HG03097 (cell line): Measurements from ENCODE around the gene RUVBL2.
"Not testable (repeated sequence)": the region's sequence is repeated elsewhere in the genome, so short reads cannot be mapped to it uniquely, and the experiment has no call there.

Source experiments
- ATAC-seq: cut with Tn5 transposase; IDR thresholded peaks from one replicate; pipeline ENCODE4 v1.9.1; 2021; ENCODE audit not compliant: unreplicated experiment, low FRiP score

The RUVBL2 gene

DNA sequence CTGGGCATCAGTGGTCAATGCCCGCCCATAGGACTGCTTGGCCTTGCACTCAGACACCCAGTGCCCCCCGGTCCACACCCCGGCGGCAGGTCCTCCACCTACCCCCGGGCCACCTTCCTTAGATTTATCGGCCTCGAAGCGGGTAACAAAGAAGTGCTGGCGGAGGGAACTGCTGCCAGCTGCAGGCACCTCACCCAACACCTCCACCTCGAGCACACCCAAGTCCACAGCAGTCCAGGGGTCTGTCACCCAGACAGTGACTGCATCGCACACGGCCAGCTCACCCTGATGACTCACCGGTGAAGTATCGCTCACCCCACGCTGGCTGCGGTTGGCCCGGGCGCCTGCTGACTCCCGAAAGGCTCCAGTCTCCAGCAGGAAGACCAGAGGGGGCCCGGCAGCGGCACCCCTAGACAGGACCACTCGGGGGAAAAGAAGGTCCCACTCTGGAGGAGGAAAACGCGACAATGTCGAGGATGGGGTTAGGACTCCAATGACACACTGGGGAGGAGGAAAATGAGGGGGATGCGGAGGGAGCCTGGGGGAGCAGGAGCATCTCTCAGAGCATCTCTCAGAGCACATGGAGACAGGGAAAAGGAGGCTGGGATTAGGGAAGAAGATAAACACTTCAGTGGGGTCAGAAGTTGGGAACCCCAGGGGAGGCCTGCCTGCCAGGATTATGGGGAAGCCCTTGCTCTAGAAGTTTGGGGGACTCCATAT is 45.0 kb downstream of the RUVBL2 start:
- ATAC-seq = not testable (repeated sequence)

DNA sequence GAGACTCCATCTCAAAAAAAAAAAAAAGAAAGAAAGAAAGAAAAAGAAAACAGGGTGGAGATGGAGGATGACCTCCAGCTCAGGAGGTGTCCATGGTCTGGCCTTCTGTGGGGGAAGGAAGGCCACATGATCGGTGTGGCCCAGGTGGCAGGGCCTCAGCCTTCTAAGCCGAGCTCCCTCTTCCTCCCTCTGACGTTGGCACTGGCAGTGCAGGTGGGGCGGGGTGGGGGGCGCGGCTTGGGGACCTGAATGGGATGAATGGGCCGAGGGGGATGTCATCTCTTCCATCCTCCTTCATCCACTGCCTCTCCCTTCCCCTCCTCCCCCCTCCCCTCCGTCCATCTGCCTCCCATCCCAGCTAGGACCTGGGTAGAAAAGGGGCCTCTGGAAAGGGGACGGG is 46.0 kb downstream of the RUVBL2 start:
- ATAC-seq = not testable (repeated sequence)

DNA sequence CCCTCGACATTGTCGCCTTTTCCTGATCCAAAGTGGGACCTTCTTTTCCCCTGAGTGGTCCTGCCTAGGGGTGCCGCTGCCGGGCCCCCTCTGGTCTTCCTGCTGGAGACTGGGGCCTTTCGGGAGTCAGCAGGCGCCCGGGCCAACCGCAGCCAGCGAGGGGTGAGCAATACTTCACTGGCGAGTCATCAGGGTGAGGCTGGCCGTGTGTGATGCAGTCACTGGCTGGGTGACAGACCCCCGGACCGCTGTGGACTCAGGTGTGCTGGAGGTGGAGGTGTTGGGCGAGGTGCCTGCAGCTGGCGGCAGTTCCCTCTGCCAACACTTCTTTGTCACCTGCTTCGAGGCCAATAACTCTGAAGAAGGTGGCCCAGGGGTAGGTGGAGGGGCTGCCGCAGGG is 48.5 kb downstream of the RUVBL2 start:
- no peak for ATAC-seq

DNA sequence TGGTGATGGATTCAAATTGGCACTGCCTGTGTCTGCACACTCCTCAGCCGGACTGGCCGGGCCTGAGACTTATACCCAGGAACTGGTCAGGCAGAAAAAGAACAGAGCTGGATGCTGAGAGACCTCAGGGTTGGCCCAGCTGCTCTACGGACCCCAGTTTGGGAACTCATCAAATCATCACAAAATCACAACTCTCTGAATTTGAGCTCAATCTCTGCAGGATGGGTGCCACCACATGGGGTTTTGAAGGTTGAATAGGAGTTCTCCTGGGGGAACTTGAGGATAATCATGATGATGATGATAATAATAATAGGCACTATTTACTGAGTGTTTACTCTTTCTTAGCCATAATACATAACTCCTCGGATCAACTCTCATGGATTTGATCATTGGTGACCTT is 49.0 kb downstream of the RUVBL2 start:
- not testable (repeated sequence) for ATAC-seq

DNA sequence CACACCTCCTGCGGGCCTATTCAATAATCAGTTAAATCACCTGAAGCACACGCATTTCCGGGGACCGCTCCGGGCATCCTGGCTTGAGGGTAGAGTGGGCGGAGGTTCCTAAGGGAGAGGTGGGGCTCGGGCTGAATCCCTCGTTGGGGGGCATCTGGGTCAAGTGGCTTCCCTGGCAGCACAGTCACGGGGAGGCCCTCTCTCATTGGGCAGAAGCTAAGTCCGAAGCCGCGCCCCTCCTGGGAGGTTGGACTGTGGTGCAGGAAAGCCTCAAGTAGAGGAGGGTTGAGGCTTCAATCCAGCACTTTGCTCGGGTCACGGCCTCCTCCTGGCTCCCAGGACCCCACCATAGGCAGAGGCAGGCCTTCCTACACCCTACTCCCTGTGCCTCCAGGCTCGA is 49.9 kb downstream of the RUVBL2 start, which contains the start of gene CGB5:
CGB5 (plus strand) TSS at position 301 of the 400 bp plus-strand sequence. CDS start 362 bp downstream, outside the sequence.
- ATAC-seq = not testable (repeated sequence)

DNA sequence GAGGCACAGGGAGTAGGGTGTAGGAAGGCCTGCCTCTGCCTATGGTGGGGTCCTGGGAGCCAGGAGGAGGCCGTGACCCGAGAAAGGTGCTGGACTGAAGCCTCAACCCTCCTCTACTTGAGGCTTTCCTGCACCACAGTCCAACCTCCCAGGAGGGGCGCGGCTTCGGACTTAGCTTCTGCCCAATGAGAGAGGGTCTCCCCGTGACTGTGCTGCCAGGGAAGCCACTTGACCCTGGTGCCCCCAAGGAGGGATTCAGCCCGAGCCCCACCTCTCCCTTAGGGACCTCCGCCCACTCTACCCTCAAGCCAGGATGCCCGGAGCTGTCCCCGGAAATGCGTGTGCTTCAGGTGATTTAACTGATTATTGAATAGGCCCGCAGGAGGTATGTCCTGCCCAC is 55.3 kb downstream of the RUVBL2 start, which contains the start of gene CGB8:
CGB8 (minus strand) TSS at position 101 of the 400 bp plus-strand sequence. CDS start 372 bp downstream, outside the sequence.
- ATAC-seq = not testable (repeated sequence)

DNA sequence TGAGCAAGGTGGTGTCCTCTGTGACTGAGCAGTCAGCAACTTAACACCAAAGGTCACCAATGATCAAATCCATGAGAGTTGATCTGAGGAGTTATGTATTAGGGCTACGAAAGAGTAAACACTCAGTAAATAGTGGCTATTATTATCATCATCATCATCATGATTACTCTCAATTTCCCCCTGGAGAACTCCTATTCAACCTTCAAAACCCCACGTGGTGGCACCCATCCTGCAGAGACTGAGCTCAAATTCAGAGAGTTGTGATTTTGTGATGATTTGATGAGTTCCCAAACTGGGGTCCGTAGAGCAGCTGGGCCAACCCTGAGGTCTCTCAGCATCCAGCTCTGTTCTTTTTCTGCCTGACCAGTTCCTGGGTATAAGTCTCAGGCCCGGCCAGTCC is 56.1 kb downstream of the RUVBL2 start:
- ATAC-seq = not testable (repeated sequence)

DNA sequence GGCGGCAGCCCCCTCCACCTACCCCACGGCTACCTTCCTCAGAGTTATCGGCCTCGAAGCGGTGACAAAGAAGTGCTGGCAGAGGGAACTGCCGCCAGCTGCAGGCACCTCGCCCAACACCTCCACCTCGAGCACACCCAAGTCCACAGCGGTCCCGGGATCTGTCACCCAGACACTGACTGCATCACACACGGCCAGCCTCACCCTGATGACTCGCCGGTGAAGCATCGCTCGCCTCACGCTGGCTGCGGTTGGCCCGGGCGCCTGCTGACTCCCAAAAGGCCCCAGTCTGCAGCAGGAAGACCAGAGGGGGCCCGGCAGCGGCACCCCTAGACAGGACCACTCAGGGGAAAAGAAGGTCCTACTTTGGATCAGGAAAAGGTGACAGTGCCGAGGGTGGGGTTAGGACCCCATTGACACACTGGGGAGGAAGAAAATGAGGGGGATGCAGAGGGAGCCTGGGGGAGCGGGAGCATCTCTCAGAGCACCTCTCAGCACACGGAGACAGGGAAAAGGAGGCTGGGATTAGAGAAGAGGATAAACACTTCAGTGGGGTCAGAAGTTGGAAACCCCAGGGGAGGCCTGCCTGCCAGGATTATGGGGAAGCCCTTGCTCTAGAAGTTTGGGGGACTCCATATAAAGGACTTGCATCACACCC is 56.8 kb downstream of the RUVBL2 start:
- not testable (repeated sequence) for ATAC-seq

DNA sequence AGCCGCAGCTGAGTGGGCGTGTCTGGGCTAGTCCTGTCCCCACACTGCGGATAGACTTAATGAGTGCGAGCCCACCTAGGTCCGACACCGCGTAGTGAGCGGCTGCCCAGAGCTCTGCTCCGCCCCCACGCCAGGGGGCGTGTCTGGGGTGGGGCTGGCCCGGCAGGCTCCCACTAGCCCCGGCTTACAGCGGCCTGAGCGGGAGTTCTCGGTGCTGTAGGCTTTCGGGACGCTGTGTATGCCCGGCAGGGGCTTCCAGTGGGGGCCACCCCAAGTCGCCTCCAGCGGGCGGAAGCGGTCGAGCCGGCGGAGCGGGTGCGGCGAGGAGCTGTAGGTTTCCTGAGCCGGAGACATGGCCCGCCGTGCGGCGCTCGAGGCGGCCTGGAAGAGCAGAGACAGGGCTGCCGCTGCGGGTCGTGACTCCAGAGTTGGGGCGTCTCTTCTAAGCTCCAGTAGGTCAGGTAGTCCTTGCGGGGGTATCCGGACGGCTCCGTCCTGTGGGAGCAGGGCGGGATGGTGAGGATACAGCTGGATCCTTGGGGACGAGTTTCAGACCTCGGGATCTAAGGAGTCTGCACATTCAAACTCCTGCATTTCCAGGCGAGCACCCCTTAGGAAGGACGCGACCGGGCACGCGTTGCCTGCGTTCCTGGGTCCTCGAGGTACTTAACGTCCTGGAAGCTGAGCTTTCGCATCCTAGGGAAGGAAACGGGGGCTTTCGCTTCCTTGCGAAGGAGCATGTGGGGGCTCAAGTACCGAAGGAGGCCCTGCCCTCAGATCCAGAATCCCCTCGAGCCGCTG is 62.6 kb downstream of the RUVBL2 start:
- no peak for ATAC-seq

DNA sequence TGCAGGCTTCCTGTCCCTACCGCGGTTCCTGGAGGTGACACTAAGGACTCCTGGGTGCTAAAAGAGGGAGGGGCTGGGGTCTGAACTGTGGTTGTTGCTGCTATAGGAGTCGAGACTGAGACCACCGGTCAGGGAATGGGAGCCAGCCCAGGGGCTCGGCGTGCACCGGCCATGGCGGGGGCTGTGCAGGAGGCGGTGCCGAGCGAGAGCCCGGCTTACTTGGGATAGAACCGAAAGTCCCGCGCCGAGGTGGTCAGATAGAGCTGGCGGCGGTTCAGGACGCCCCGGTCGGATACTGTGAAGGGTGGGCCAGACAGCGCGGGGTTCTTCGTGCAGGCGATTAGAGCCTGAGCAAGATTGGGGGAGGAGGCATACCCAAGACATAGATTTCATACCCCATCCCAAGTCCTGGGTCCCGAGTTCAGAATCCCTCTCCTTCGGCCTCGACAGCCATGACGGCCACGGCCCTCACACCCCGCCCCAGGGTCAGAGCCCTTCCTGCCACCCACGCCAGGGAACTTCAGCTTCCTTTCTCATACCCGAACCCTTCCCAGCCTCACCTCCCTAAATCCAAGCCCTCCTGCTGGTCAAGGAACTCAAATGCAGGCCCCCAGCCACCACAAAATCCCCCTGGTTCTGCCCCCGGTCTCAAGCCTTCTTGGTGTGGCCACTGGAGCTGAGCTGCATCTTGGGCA is 63.4 kb downstream of the RUVBL2 start:
- ATAC-seq = not testable (repeated sequence)

DNA sequence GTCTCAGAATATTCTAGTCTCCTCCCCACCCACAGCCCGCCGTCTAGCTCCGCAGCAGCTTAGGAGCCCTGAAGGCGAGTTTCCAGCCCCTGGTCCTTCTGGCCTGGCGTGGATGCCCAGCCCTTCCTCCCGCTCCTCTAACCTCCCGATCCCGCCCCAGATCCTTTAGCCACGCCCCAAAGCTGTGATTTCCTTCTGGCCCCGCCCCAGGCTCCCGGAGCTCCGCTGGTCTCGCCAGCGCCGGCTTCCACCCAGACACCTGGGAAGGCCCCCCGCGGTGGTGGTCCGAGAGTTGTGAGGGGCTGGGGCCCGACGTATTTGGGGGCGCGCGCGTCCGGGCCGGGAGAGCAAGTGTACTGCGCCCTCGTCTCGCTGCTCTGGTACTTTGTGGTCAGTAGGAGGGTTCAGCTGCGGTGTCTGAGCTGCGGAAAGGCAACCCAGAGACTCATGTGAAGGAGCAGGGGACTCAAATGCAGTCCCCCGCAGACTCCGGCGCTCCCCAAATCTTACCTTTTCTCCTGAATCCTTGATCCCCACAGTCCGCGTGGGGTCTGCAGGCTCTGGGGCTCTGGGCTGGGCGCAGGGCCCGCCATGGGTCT is 64.0 kb downstream of the RUVBL2 start, which contains the start of gene CGB7:
CGB7 (minus strand) TSS at position 114 of the 599 bp plus-strand sequence. CDS start 2,374 bp downstream, outside the sequence.
- ATAC-seq = no peak

DNA sequence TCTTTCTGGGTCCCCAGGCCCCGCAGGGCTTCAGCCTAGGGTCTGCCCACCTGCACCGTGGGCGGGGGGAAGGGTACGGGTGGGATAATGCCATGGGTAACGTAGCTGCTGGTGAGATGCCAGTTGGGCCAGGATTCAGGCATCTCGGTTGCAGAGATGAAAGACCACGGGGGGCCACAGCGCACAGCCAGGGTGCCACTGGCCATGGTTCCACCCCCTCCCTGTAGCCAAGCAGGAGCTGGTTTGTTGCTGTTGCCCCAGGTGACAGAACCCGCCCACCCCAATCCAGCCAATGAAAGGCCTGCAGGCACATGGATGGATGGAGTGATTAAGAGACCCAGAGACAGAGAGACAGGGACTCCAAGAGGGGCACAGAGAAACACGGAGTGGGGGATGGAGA is 64.9 kb downstream of the RUVBL2 start:
- ATAC-seq = no peak

DNA sequence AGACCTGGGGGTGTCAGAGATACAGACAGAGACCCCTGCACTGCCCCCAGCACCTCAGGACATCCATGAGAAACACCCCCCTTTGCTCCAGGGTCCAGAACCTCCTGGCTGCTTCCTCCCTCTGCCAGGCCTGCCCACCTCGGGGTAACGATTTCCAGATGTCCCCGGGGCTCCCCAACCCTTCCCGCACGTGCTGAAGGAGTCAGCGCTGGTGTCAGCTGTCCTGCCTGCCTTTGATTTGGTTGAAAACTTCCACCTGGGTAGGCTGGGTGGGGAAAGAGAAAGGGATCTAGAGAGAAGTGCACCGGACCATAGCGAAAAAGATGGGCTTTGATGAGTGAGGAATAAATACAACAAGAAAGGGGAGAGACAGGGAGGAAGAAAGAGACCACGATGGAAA is 65.4 kb downstream of the RUVBL2 start:
- no peak for ATAC-seq

DNA sequence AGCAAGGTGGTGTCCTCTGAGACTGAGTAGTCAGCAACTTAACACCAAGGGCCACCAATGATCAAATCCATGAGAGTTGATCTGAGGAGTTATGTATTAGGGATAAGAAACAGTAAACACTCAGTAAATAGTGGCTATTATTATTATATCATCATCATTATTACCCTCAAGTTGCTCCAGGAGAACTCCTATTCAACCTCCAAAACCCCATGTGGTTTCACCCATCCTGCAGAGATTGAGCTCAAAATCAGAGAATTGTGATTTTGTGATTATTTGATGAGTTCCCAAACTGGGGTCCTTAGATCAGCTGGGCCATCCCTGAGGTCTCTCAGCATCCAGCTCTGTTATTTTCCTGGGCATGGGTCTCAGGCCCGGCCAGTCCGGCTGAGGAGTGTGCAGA is 67.3 kb downstream of the RUVBL2 start:
- ATAC-seq = no peak

DNA sequence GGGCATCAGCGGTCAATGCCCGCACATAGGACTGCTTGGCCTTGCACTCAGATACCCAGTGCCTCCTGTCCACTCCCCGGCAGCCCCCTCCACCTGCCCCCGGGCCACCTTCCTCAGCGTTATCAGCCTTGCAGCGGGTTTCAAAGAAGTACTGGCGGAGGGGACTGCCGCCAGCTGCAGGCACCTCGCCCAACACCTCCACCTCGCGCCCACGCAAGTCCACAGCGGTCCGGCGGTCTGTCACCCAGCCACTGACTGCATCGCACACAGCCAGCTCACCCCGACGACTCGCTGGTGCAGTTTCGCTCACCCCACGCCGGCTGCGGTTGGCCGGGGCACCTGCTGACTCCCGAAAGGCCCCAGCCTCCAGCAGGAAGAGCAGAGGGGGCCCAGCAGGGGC is 67.8 kb downstream of the RUVBL2 start:
- no peak for ATAC-seq

DNA sequence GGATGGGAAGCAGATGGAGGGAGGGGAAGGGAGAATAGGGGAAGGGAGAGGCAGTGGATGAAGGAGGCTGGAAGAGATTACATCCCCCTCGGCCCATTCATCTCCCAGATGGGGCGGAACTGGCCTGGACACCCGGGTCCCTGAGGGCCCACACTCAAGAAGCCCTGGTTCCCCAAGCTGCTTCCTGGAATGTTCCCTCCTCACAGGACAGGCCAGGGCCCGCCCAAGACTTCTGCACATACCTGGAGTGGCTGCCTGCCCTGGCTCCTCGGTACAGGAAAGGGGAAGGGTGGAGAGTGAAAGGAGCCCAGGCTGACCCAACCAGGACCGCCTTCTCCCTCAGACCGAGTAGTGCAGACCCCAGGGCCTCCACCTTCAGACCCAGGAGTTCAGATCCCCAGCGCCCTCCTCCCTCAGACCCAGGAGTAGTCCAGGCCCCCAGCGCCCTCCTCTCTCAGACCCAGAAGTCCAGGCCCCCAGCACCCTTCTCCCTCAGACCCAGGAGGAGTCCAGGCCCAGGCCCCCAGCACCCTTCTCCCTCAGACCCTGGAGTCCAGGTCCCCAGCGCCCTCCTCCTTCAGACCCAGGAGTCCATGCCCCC is 70.4 kb downstream of the RUVBL2 start:
- ATAC-seq = no peak

DNA sequence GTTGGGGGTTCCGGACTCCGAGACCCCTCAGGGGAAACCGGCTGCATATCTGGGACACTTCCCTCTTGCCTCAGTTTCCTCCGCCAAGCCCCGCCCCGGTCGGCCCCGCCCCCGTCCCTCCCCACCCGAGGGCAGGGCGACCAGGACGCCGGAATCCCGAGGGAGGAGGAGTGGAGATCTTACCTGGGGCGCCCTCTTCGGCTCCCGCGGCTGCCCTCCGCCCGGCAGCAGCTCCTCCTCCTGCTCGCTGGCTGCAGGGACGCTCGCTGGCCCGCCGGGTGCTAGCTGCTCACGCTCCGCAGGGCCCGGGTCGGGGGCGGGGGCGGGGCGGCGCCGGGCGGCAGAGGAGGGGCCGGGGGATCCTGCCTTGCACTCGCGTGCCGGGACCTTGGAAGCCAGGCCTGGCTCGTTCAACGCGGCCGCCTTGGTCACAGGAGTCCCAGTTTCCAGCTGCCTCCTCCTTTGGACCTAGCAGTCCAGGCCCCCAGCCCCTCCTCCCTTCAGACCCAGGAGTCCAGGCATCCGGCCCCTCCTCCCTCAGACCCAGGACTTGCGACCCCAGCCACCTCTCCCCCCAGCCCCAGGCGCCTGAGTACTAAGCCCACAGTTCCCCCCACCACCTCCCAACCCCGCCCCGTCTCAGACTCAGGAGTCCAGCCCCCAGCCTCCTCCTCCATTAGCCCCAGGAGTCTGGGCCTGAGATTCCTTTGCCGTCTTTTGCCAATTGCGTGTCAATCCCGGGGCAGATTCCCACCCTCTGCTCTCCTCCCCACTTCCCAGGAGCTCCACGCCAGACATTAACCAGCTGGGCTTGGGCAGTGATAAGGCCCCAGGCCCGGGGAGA is 71.3 kb downstream of the RUVBL2 start, which contains the start of gene NTF4:
NTF4 (minus strand) TSS at position 51 of the 844 bp plus-strand sequence. CDS start 2,821 bp downstream, outside the sequence.
- ATAC-seq = no peak
